Hepatocyte (in vitro differentiated cells): ENCODE results near the gene AKT2. TPM values are rescaled to one million over a fixed set of nuclear protein-coding genes. Genes with fewer than 3 reads are reported as not detected.
A peak's percentile ranks its signal among the peaks of the same experiment; 100 is the strongest.

Experiments
- DNase-seq: peaks from one replicate; pipeline ENCODE4 v3.0.0-alpha.2; 2016; ENCODE audit warnings: low spot score
- H2AFZ ChIP-seq: fragments of 200-600 bp; sonication (generic); 2 replicates; pipeline ENCODE4 v1.6.0; 2016; ENCODE audit warnings: antibody characterized with exemption, mild to moderate bottlenecking
- H3K27ac ChIP-seq: fragments of 200-600 bp; sonication (generic); 2 replicates; pipeline ENCODE4 v1.5.1; 2016; ENCODE audit warnings: mild to moderate bottlenecking
- H3K27me3 ChIP-seq: fragments of 200-600 bp; sonication (generic); 2 replicates; pipeline ENCODE4 v1.6.1; 2016
- H3K36me3 ChIP-seq: fragments of 200-600 bp; sonication (generic); replicated peaks from 2 replicates; pipeline ENCODE4 v1.5.1; 2016; ENCODE audit warnings: low read depth; ENCODE audit not compliant: insufficient read depth
- H3K4me1 ChIP-seq: fragments of 200-600 bp; sonication (generic); 2 replicates; pipeline ENCODE4 v1.5.1; 2016; ENCODE audit warnings: mild to moderate bottlenecking, moderate library complexity; ENCODE audit not compliant: insufficient read depth
- H3K4me2 ChIP-seq: fragments of 200-600 bp; sonication (generic); 2 replicates; pipeline ENCODE4 v1.6.0; 2016
- H3K4me3 ChIP-seq: fragments of 200-600 bp; sonication (generic); 2 replicates; pipeline ENCODE4 v1.5.1; 2016; ENCODE audit warnings: mild to moderate bottlenecking
- H3K79me2 ChIP-seq: fragments of 200-600 bp; sonication (generic); 2 replicates; pipeline ENCODE4 v1.6.0; 2017; ENCODE audit warnings: mild to moderate bottlenecking
- H3K9me2 ChIP-seq: fragments of 200-600 bp; sonication (generic); replicated peaks from 2 replicates; pipeline ENCODE4 v1.6.0; 2017; ENCODE audit warnings: mild to moderate bottlenecking; ENCODE audit not compliant: insufficient read depth
- H3K9me3 ChIP-seq: fragments of 200-600 bp; sonication (generic); 2 replicates; pipeline ENCODE4 v1.5.1; 2016; ENCODE audit warnings: low read depth, mild to moderate bottlenecking
- H4K20me1 ChIP-seq: fragments of 200-600 bp; sonication (generic); 2 replicates; pipeline ENCODE4 v1.6.0; 2016; ENCODE audit warnings: mild to moderate bottlenecking; ENCODE audit not compliant: insufficient read depth, poor library complexity, severe bottlenecking
- CTCF ChIP-seq: fragments of 200-600 bp; sonication (generic); IDR thresholded peaks from 2 replicates; pipeline ENCODE4 v1.5.1; 2016; ENCODE audit warnings: antibody characterized with exemption, mild to moderate bottlenecking; ENCODE audit not compliant: poor library complexity
- EZH2 ChIP-seq: fragments of 200-600 bp; sonication (generic); IDR thresholded peaks from 2 replicates; pipeline ENCODE4 v1.6.1; 2016; ENCODE audit warnings: antibody characterized with exemption, mild to moderate bottlenecking, borderline replicate concordance
- EZH2phosphoT487 ChIP-seq: fragments of 200-600 bp; sonication (generic); IDR thresholded peaks from one replicate; pipeline ENCODE4 v1.6.1; 2018; ENCODE audit warnings: antibody characterized with exemption, mild to moderate bottlenecking, low read depth, moderate library complexity; ENCODE audit not compliant: unreplicated experiment, severe bottlenecking
- WGBS: methylation state at CpG from one replicate; pipeline ENCODE4 v1.1.6; 2016; ENCODE audit warnings: low lambda C conversion rate; ENCODE audit errors: missing lambda C conversion rate; 5-methylcytosine and 5-hydroxymethylcytosine counted together
- polyA plus RNA-seq: library from polyadenylated mRNA; unstranded; fragments of >200 nt; fragmentation: Nextera tagmentation; extraction: Ambion mirVana; gene quantifications from 2 replicates; pipeline ENCODE4 v1.2.1, GENCODE V29; 2016
- total RNA-seq: library from RNA; depleted of rRNA; stranded (reverse); fragments of >200 nt; gene quantifications from 2 replicates; pipeline ENCODE4 v1.2.3, GENCODE V29; 2014

Gene AKT2
- total and polyA plus RNA-seq, 2 experiments from 2014 or later = 54.9 to 106 TPM

DNA sequence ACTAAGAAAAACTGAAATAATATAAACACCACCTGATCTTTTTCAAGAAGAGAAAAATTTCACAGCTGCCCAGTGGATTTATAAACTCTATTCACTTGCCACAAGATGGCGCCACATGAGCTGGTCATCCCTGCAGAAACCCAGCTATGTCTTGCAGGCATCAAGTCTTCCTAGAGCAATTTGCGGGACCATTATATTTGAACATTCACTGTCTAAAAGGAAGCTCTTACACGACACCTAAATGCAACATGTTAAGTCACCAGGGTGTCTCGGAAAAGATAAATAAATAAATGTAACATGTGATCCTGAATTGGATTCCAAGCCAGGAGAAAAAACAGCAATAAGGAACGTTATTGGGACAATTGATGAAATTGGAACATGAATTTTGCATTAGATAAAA lies 20.3 kb upstream of the AKT2 start:
- Histone ChIP-seq H3K27ac (no peak overlapping the region), H3K4me2 (no peak overlapping the region), H3K79me2 (no peaks in the 10 kb centered on the region), H4K20me1 (no peaks in the 10 kb centered on the region), H3K4me1 (no peaks in the 10 kb centered on the region), H3K27me3 (no peaks in the 10 kb centered on the region), H3K9me3 (no peaks in the 10 kb centered on the region), H3K4me3 (no peak overlapping the region), H2AFZ (no peak overlapping the region), H3K9me2 (no peaks in the 10 kb centered on the region), H3K36me3 (no peaks in the 10 kb centered on the region)
- DNase-seq = peak; percentile 91
- TF ChIP-seq EZH2phosphoT487 (no peak), CTCF (peak; percentile 91), EZH2 (no peak)
- WGBS = 22% methylated on average over 5 of the region's 5 CpGs

DNA sequence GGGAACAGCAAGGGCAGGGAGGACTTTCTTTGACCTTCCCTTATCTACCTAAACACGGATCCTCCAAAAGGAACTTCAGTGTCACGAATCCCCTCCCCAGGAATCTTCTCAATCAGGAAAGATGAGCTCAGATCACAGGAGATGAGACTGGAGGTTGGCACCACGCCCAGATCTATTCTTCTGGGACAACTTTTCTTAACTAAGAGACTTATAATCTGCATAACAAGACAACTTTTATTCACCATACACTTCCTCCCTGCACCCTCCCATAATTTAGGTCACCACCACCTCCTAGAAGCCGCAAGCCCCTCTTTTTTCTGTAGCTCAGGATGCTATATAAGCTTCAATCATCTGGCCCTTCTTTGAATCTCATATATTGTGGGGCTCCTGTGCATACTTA lies 19.2 kb upstream of the AKT2 start:
- no peak overlapping the region for H3K4me3 ChIP-seq
- no peaks in the 10 kb centered on the region for H3K9me3 ChIP-seq
- no peaks in the 10 kb centered on the region for H3K27me3 ChIP-seq
- H3K9me2 ChIP-seq = no peaks in the 10 kb centered on the region
- no peaks in the 10 kb centered on the region for H3K4me1 ChIP-seq
- no peak overlapping the region for H2AFZ ChIP-seq
- no peak overlapping the region for H3K4me2 ChIP-seq
- WGBS = 74% methylated on average over 4 of the region's 4 CpGs
- no peak overlapping the region for H3K27ac ChIP-seq
- no peaks in the 10 kb centered on the region for H4K20me1 ChIP-seq
- DNase-seq = no peak
- H3K79me2 ChIP-seq = no peaks in the 10 kb centered on the region
- no peak for TF ChIP-seq EZH2
- no peak for TF ChIP-seq CTCF
- no peak for TF ChIP-seq EZH2phosphoT487
- H3K36me3 ChIP-seq = no peaks in the 10 kb centered on the region

- no peaks in the 10 kb centered on the region for H3K9me3 ChIP-seq
- TF ChIP-seq CTCF (no peak), EZH2phosphoT487 (no peak), EZH2 (no peak)
- WGBS = 86% methylated on average over 2 of the region's 2 CpGs
- H3K4me3 ChIP-seq = no peak overlapping the region
- no peaks in the 10 kb centered on the region for H3K4me1 ChIP-seq
- H4K20me1 ChIP-seq = no peaks in the 10 kb centered on the region
- H2AFZ ChIP-seq = no peak overlapping the region
- no peak for DNase-seq
- no peaks in the 10 kb centered on the region for H3K79me2 ChIP-seq
- no peak overlapping the region for H3K4me2 ChIP-seq
- H3K9me2 ChIP-seq = no peaks in the 10 kb centered on the region
- no peaks in the 10 kb centered on the region for H3K36me3 ChIP-seq
- H3K27ac ChIP-seq = no peak overlapping the region
- H3K27me3 ChIP-seq = no peaks in the 10 kb centered on the region
These were observed 18.6 kb upstream of the AKT2 start for GRCh38 chr19:40303765-40304164.
